Activated naive CD4-positive, alpha-beta T cell treated with Interleukin-2 at 50 U/mL for 16 hours (primary cell): ENCODE results near the gene MRPL10.

ENCODE experiments used
- DNase-seq: peaks from one replicate; pipeline ENCODE4 v3.0.0-alpha.2; 2020

MRPL10 gene

DNA sequence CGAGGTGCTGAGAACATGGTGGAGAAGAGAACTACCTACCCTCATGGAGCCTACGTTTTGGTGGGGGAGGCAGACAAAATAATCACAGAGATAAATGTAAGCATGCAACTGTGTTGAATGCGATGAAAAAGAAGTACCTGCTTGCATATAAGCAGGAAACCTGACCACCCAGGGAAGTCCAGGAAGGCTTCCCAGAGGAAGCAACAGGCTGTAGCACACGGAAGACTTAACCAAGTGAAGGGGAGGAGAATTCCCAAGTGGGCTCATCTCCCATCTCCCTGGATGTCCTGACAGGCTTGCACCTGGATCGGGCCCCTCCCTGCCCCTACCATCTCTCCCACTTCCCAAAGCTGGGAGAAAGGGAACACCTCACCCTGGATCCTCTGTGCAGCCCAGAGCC, 7.7 kb upstream of the MRPL10 start:
- no peak for DNase-seq

GRCh38 chr17:47838636-47839035, 7.3 kb upstream of the MRPL10 start:
- DNase-seq = no peak

GRCh38 chr17:47837401-47838039, 6.2 kb upstream of the MRPL10 start:
- no peak for DNase-seq

- DNase-seq = no peak
These were observed 5.3 kb upstream of the MRPL10 start for GRCh38 chr17:47836601-47837000.

DNA sequence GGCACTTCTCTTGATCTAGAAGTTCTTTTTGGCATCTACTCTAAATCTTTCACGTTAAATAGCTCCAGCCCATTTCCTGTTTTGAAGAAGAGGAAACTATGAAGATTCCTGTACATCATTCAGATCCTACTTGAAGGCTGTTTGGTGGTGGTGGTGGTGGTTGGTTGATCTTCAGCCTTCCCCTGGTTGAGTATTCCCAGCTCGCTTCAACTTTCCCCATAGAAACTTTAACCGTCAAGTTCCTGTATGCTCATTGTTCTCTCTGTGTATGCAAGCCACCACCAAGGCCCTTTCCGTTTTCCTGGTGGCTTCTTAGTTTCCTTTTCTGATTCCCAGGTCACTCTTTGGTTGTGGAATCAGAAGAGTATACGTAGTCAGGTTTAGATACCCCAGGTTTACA, 3.4 kb upstream of the MRPL10 start:
- DNase-seq = no peak

DNA sequence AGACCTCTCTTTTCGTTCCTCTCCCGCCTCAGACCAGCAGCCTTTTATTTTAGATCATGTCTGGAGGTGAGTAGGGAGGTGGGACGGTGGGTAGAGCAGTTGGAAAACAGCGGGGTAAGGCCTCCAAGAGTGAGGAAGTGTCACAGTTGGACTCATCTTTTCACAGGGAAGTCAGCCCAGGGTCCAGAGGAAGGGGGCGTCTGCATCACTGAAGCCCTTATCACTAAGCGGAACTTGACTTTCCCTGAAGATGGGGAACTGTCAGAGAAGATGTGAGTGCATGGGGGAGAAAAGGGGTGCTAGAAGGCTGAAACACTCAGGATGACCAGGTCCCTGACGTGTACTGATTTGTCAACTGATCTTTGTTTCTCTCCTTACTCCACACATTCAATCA, 590 bp upstream of the MRPL10 start:
- DNase-seq = no peak

DNA sequence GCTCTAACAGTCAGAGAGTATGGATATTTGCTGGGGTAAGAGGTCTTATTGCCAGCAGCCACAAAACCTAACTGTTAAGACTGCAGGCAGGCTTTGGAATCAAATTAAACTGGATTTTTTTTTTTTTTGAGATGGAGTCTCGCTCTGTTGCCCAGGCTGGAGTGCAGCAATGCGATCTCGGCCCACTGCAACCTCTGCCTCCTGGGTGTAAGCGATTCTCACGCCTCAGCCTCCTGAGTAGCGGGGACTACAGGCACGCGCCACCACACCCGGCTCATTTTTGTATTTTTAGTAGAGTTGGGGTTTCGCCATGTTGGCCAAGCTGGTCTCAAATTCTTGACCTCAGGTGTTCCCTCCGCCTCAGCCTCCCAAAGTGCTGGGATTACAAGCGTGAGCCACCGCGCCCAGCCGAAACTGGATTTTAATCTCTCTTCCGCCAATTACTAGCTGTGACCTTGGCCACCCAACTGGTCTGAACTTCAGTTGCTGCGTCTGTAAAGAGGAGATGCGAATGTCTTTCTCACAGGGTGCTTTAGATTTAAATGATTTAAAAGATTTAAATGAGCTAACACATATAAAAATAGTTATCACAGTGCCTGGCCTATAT, 842 bp downstream of the MRPL10 start:
- no peak for DNase-seq

DNA sequence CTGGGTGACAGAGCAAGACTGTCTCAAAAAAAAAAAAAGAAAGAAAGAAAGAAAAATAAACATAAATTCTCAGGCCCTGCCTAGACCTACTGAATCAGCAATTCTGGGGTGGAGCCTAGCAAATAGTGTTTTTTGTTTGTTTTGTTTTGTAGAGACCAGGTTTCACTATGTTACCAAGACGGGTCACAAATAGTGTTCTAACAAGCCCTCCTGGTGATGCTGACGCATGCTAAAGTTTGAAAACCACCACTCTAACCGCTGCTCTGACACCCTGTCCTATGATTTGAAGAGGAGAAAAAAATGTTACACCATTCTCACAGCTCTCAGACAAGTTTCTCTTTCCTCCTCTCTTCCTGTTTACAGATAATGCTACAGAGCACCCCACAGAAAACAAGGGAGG, 1.5 kb downstream of the MRPL10 start:
- peak; percentile 57 for DNase-seq

- no peak for DNase-seq
These were observed 7.8 kb downstream of the MRPL10 start for GRCh38 chr17:47823519-47823918.

GRCh38 chr17:47822785-47823184, 8.6 kb downstream of the MRPL10 start:
- no peak for DNase-seq

DNA sequence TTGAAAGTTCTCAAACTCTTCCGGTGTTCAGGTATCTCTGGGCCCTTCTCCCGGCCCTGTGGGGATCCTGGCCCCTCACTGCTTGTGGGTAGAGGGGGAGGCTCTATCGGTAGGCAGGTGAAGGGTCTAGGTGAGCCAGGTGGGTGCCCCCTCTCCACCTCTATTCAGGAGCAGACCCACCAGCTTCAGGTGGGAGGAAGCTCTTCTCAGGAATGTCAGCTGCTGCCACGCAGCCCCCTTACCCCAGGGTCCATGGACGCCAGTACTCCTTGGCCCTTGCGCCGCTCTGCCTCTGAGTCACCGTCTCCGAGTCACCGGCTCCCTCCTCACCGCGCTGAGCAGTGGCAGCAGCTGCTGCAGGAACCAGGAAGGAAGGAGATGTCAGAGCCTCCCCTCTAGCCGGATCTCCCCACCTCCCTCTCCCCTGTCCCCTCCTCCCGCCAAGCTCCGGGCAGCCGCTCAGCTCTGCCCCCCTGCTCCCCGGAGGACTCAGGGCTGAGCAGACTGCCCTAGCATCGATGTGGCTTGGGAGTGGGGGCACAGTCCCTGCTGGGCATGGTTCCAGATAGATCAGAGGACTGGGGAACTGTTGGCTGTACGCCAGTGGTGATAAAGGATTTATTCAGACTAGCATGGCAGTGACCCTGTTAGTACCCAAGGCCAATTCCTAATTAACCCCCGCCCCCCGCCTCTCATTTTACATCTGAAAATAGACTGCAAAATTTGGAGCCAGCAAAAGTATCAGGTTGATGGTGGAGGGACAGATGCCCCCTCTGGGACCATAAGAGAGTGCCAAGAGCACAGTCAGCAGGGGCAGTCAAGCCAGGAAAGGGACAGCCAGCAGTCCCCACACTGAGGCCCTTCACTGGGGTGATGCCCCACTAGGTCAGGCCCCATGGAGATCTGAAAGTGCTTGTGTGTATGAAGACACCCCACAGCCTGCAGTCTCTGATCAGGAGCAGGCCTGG, 9.6 kb downstream of the MRPL10 start, which contains the start of gene OSBPL7:
TSS of gene OSBPL7 (minus strand) at position 371 of the 968 bp plus-strand sequence. CDS start 1,516 bp downstream, outside the sequence.
- DNase-seq = peak; percentile 74

DNA sequence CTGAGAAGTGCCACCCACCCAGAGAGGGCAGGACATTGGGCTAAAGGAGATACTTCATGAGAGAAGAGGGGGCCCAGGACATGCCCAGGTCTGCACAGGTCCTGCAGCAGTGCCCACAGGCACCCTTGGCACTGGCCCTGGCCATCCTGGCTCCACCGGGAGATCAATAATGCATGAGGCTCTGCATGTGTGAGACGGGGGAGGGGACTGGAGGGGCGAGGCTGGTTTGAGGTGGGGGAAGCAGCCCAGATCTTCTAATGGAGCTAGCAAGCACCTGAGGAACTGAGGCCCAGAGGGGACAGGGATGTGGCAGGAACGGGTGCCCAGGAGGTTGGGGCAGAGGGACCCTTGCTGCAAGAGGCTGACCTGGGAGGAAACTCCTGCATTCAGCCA, 10.3 kb downstream of the MRPL10 start:
- no peak for DNase-seq

DNA sequence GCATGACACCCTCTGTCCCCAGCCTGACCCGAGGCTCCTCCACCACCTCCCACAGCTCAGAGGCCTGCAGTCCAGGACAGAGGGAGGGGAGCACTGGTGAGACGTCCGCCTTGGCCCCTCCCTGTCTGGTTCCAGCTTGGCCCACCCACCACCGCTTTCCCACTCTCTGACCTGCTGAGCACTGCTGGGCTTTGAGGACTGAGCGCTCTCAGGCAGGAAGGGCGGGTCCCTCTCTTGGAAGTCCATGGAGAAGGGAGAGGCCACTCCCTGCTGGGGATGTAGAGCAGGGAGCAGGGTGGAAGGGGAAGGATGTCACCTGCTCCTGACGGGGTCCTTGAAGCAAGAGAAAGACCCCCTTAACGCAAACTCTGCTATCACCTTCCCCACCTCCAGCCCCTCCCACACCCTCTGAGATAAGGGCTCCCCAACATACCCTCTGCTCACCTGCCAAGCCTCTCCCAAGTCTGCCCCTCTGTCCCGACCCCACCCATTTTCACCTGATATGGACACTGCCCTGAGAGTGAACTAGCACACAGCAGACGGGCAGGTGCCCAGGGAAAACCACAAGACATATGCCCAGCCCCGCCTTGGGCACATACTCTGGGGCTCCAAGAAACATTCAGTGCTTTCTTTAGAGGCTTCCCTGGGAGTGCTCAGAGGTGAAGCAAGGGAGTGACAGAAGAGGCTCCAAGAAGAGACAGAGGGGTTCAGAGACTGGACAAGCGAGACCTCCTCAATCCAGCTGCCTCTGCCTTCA, 11.1 kb downstream of the MRPL10 start:
- DNase-seq = no peak

GRCh38 chr17:47819475-47819874, 11.9 kb downstream of the MRPL10 start:
- no peak for DNase-seq

DNA sequence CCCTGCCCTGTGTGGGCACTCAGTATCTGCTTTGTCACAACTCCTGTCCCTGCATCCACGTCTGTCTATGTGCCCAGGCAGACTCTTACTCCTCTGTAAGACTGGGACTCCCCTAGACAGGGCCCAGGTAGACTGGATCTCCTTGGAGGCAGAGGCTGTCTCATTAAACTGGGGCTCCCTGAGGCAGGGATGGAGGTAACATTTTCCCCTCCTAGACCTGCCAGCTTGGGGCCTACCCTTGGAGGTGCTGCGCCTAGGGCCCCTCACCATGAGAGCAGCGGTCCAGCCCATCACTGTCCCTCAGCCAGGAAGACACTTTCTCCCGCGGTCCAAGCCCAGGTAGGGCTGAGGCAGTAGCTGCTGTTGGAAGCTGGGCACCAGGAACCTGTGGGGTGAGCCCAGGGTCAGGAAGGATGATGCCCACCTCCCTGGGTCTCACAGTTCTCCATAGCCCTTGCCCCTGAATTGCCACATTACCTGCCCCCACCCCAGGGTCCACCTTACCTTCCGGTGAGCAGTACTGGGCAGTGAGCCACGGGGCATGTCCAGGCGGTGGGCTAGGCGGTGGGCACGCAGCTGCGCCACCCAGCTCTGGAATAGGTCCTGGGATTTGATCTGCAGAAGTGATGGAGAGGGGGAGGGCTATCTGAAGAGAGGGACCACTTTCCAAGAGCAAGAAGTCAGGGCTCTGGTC, 13.2 kb downstream of the MRPL10 start:
- no peak for DNase-seq

DNA sequence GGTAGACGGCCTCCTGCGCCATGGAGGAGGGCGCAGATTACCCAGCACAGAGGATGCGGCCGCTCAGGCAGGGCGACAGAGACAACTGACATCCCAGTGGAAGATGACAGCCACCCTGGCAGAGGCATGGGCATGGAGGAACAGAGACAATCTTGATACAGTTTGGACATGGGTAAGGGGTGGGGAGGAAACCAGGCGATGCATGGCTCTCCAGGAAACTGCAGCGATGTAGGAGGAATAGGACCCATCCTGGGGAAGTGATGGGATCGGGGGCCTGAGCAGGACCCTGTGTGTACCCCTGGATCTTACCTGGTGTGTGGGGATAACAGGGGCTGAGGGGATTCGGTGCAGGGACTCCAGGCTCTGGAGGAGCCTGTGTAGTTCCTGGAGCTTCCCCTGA, 14.4 kb downstream of the MRPL10 start:
- DNase-seq = no peak

- no peak for DNase-seq
These were observed 15.1 kb downstream of the MRPL10 start for GRCh38 chr17:47816111-47816735.

GRCh38 chr17:47815106-47815918, 16.0 kb downstream of the MRPL10 start:
- DNase-seq = no peak

GRCh38 chr17:47813512-47814031, 17.8 kb downstream of the MRPL10 start:
- no peak for DNase-seq

DNA sequence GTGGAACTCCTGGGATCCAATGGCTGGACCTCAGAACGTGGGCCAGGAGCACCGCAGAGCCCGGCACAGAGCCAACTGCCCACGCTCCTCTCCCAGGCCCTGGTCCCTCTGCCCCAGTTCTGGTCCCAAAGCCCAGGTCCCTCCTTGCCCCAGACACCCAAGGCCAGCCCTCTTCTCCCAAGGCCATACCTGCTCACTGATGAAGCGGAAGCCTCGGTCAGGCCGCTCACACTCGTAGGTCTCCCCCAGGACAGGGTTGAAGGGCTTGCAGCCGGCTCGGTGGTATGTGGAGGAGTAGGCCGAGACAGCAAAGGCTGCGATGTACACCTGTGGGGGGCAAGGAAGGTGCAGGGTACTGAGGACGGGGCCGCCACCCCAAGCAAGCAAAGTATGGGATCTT, 18.3 kb downstream of the MRPL10 start:
- no peak for DNase-seq
